CD1c-positive myeloid dendritic cell (primary cell): ENCODE measurements around the gene CELSR1.
"Not testable (repeated sequence)": the region's sequence is repeated elsewhere in the genome, so short reads cannot be mapped to it uniquely, and the experiment has no call there.

ENCODE experiments used
- DNase-seq: peaks from one replicate; pipeline ENCODE4 v3.0.0-alpha.2; 2016; ENCODE audit errors: extremely low spot score

The CELSR1 gene

GRCh38 chr22:46515208-46516111 is 22.0 kb downstream of the CELSR1 start:
- DNase-seq, result no peak

DNA sequence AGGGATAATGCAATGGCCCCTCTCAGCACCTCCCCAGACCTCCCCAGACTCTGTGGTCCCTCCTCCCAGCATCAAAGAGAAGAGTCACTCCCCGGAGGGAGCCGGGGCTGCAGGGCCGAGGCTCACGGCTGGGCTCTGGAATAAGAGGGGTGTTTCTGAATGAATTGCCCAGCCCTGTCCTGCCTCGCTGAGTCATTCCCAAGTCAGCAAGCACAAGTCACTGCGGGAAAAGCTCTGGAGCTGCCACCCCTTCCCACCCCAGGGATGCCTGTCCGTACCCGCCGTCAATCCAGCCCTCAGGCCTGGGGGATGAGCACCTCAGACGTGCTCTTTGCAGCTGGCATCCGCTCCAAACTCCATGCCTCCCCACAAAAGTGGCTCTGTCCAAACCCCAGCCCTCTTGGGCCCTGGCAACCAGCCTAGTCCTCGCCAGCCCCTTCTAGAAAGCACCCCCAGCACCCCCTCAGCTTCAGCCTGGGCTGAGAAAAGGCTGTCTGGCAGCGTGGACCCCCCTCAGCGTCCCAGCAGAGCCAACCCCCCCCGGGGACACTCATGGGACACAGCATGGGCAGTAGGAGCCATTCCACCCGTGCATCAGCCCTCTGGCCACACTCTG is 22.7 kb downstream of the CELSR1 start:
- no peak for DNase-seq

- no peak for DNase-seq
Observed at GRCh38 chr22:46513908-46514550, 23.4 kb downstream of the CELSR1 start.

GRCh38 chr22:46512683-46513082 is 24.7 kb downstream of the CELSR1 start:
- no peak for DNase-seq

DNA sequence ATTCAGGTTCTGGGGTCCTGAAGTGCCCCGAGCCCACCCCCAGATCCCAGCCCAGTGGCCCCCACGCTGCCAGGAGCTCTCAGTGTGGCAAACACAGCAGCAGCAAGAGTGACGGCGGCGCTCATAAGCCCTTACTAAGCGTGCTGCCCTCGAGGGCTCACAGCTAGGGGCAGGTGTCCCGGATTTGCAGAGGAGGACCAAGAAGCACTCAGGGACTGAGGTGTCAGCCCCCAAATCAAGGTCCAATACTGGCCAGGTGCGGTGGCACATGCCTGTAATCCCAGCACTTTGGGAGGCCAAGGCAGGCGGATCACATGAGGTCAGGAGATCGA is 25.4 kb downstream of the CELSR1 start:
- DNase-seq, result no peak

- DNase-seq, result no peak
Observed at GRCh38 chr22:46511151-46512038, 26.0 kb downstream of the CELSR1 start.

DNA sequence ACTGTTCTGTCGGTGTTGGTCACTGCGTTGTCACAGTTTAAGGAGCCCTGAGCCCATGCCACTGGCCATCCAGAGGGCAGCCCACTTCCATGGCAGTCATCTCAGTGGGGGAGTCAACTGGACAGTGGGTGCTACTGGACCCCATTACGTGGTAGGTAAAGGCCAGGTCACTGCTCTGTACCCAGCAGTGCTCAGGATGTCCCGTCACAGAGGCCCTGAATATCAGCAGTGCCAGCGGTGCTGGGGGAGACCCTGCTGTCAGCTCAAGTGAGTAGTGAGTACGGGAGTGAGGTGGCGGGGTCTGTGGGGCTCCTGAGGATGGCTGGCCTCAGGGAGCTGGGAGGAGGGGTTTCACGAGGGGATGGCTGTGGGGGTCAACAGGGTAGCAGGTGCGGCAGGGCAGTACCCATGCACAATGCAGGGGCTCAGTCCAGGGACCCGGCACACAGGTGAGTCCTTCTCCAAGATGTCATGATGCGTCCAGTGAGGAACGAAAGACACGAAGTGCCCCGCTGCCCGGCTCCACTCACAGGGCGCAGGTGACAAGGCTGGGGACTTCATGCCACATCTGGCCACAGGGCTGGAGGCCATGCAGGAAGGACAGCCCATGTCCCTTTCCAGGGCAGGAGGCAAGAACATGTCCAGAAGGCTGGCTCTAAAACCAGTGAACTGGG is 27.9 kb downstream of the CELSR1 start:
- DNase-seq, result no peak

DNA sequence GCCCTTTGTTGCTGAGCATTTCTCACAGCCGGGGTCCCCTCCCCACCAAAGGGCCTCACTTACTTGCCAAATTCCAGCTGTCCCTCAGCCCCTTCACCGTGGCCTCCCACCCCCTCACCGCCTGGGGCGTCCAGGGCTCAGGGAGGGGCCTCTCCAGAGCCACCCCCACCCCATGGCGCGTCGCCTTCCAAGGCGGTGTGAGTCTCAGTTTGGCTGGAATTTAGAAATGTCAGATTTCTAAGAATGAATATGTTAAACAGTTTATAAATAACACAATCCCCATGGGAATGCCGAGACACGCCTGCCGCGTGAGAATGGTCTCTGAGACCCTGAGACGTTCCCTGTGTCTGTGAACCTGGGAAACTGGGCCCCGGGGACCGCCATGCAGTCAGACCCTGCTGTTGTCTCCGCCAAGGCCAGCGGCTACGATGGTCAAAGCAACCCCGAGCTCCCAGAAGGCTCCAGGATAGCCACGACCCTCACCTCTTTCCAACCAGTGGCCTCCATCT is 28.9 kb downstream of the CELSR1 start:
- DNase-seq, result no peak

DNA sequence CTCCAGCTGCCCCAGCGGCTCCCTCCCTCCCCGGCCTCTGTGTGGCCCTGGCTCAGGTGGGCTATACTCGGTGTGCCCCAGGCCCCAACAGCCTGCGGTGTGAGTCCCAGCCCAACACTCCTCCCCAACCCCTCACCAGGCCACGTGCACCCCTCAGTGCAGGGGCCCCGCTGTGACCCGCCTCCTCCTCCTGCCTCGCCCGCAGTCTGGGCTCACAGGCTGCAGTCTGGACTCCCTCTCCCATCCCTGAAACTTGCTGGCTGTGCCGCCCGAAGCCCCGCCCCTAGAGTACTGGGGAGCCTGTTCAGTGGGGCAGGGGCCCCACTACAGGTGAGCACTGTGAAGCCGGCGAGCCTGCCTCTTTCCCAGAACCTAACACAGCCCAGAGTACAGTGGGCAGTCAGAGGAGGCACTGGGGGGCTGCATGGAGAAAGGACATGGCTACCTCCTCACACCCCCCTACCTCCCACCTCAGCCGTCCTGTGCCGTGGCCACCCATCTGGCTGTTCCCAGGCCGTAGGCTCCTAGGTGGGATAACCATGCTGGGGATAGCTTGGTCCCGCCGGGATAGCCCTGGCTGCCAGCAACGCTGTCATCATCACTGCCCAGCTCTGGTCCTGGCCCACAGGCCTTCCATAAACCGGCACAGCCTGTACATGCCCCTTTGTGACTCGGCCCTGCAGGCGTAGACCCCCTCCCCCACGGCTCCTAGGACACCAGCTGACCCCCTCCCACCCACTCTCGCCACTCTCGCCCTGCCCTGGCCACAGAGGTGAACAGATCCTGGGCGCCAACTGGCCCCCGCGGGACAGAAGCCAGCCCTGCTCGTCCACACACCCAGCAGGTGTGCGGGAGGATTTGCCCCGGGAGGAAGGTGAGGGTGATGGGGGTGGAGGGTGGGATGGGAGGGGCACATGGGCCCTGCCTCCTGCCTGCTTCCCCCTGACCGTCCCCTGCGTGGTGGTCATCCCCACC is 29.7 kb downstream of the CELSR1 start:
- no peak for DNase-seq

GRCh38 chr22:46504584-46504983 is 32.8 kb downstream of the CELSR1 start:
- no peak for DNase-seq

GRCh38 chr22:46502440-46503175 is 34.8 kb downstream of the CELSR1 start:
- DNase-seq, result no peak

DNA sequence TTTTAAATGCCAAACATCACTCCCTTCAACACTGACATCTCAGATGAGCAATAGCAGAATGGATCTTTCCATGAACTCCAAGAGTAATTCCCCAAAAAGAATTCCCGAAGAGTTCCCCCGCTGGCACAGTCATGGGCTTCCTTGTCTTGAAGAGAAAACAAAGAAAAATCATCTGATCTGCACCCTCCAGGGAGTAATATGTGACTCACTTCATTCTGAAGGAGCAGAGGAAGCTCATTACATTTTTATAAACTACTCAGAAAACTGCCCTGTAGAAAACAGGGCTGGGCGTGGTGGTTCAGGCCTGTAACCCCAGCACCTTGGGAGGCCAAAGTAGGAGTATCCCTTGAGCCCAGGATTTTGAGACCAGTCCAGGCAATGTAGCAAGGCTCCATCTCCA is 35.7 kb downstream of the CELSR1 start:
- DNase-seq, result no peak

GRCh38 chr22:46501265-46501664 is 36.2 kb downstream of the CELSR1 start:
- DNase-seq, result not testable (repeated sequence)

DNA sequence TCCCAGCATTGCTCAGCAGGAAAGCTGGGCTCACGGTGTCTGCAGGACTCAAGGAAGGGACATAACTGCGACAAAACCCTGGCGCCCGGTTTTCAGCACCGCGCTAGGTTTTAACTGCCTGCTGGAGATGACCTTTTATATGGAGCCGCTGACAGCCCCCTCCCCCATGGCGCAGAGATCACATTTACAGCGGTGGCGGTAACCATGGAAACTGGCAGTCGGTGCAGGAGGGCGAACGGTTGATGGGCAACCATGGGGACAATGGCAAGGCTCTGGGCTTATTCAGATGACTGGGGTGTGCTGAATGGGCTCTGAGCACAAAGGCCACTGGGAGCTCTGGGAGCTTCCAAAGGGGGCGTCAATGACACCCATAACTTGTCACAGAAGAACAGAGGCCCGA is 37.2 kb downstream of the CELSR1 start:
- no peak for DNase-seq

DNA sequence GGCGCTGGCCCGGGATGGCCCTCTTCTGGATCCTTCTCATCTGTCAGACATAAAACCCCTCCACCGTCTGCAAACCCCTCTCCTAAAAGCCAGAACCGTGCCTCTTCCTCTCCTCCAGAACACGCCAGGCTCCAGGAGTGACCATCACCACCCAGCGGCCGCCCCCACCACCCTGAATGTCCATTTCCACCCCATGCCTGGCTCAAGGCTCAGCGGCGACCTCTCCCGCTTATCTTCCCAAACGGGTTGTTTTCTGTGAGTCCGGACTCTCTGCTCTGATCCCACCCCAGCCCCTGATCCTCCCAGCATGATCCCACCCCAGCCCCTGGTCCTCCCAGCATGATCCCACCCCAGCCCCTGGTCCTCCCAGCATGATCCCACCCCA is 37.6 kb downstream of the CELSR1 start:
- DNase-seq, result no peak

GRCh38 chr22:46491946-46492345 is 45.5 kb downstream of the CELSR1 start:
- DNase-seq, result no peak

- no peak for DNase-seq
Observed at GRCh38 chr22:46490538-46490937, 46.9 kb downstream of the CELSR1 start.

DNA sequence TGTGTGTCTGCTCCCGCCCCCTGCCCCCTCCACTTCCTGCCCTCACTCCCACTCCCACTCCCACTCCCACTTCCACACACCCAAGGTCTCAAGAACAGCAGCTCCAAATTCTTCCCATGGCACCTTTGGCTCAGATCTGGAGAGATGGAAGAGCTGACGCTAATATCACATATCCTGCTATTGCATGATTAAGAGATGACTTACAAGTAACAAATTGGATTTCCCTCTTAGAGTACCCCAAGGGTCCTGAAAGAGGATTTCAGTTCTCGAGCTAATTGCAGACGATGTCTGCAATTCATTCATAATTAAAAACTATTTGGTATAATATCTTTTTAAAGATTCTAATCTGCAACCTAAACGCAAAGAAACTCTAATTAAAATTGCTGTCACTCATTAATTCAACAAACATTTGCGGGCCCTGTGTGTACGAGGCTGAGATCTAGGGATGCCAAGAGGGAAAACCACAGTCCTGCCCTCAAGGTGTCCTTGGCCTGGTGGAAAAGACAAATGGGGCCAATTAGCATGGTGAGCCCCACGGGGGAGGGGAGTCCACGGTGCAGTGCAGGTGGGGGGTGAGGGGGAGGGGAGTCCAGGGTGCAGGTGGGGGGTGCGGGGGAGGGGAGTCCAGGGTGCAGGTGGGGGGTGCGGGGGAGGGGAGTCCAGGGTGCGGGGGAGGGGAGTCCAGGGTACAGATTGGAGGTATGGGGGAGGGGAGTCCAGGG is 50.3 kb downstream of the CELSR1 start:
- no peak for DNase-seq
